Suppressor macrophage treated with lipopolysaccharide for 1 hour (primary cell): ENCODE measurements around the gene ATP1B1.

Experiments
- DNase-seq, 3 donors: peaks; one replicate each; pipeline ENCODE4 v3.0.0-alpha.2; 2020 to 2022

The ATP1B1 gene

GRCh38 chr1:169094897-169095569 is 11.5 kb upstream of the ATP1B1 start:
- no peak for DNase-seq

DNA sequence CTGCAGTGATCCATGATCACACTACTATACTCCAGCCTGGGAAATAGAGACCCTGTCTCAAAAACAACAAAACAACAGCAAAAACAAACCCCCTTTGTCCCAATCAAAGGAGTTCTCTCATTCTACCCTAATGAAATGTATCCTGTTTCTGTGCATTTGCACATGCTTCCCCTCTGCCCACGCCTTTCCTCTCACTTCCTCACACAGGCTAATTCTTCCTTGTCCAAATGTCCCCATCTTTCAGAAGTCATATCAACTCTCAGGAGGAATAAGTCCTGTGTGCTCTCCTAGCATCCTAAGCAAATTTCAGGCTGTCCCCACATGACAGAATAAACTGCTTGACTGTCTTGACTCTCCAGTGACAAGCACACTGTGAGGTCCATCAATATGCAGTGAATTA is 8.1 kb upstream of the ATP1B1 start:
- DNase-seq, result peak; percentile 81 to 83 (median 81)

GRCh38 chr1:169099561-169099960 is 6.9 kb upstream of the ATP1B1 start:
- DNase-seq, result no peak

DNA sequence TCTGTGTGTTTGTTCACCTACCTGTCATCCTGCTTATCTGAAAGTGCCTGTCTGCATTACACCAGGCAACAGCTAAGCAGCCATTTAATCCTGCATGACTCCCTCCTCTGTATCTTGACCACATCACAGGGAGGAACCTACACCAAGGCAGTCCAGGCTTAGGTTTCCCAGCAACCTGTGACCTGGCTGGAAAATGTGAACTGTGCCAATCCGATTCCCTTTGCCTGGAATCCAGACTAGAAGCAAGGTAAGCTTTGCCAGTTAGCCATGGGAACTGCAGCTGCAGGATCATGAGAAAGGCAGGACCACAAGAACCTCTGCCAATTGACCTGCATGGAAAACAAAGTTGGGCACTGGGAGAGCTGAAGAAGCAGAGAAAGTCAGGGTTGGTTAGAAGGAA is 6.3 kb upstream of the ATP1B1 start:
- DNase-seq, result no peak

- no peak for DNase-seq
Observed at GRCh38 chr1:169100651-169101088, 5.8 kb upstream of the ATP1B1 start.

- DNase-seq, result no peak
Observed at GRCh38 chr1:169102567-169102966, 3.9 kb upstream of the ATP1B1 start.

- DNase-seq, result no peak
Observed at GRCh38 chr1:169103002-169103401, 3.5 kb upstream of the ATP1B1 start.

DNA sequence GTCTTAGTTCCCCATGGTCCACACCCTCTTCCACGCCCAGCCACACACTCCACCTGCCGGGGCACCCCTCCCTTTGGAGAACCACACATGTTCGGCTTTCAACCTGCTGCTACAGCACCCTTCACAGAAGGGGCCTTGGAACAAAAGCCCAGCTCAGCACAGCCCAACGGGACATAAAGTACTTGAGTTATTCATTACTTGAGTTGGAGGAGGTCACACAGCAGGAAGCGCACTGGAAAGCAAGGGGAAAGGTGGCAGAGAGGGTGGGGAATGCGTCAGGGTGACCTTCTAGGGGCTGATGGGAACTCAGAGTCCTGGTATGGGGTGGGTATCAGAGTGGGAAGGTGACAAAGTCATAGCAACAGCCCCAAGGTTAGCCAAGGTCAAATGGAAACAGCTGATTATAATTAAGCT is 3.0 kb upstream of the ATP1B1 start:
- DNase-seq, result no peak

- no peak for DNase-seq
Observed at GRCh38 chr1:169105087-169105433, 1.4 kb upstream of the ATP1B1 start.

DNA sequence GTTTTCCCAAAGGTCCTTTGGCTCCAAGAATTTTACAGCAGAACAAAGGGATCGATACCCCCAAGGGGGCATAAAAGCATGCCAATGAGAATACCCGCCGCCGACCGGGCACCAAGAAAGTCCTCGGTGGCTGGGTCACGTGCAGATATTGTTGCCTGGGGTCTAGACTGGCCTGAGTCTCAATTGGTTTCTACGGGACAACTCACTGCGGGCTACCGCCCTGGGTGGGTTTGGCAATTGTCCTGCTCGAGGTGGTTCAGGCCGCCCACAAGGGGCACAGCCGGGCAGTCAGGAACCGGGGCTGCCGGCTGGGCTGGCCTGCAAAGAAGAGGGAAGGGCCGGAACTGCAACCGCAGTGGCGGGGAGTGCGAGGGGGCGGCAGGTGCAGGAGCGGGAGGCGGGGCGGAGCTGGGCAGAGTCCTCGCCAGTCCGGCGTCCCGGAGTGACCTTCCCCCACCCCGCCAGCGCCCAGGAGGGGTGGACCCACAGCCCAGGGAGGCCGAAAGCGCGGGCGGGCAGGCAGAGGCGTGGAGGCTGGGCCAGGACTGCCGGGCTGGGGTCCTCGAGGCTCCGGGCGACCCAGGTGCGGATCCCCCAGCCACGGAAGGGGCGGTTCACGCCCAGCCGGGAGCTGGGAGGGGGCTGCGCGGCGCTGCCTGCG is 926 bp upstream of the ATP1B1 start:
- peak; percentile 66 to 81 (median 71) for DNase-seq

GRCh38 chr1:169106921-169107602 is 572 bp downstream of the ATP1B1 start:
- peak; percentile 39 to 60 (median 45) for DNase-seq

- peak; percentile 61 to 86 (median 82) for DNase-seq
Observed at GRCh38 chr1:169107603-169108208, 1.2 kb downstream of the ATP1B1 start.

- no peak for DNase-seq
Observed at GRCh38 chr1:169108223-169108622, 1.7 kb downstream of the ATP1B1 start.

- DNase-seq, result peak; percentile 70 to 84 (median 76)
Observed at GRCh38 chr1:169108863-169109560, 2.5 kb downstream of the ATP1B1 start.

DNA sequence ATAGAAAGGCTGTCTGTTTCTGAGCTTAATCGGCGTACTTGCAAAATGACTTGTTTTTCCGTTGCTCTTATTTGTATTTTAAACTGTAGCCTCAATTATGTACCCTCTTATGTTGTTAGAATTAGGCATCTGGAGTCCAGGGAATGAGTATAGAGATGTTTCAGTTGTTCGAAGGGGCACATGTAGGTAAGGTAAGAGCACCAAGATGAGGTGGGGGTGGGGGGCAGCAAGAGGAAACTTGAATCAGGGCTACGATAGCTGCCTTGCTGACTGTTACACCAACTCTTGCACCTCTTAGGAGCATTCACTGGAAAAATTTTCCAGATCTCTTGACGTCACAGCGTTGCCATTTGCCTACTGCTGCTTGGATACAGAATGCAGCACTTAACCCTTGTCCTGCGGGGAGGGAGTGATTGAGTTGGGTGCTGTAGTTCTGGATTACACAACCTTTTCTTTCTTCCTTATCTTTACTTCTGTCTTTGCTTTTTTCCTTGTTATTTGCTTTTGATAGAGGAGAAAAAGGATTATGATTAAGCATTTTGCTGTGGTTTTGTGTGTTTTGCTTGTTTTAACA is 3.2 kb downstream of the ATP1B1 start:
- DNase-seq, result peak; percentile 80 to 94 (median 86)

- peak; percentile 31 to 45 (median 31) for DNase-seq
Observed at GRCh38 chr1:169110236-169110635, 3.7 kb downstream of the ATP1B1 start.

GRCh38 chr1:169110689-169111447 is 4.4 kb downstream of the ATP1B1 start:
- DNase-seq, result peak; percentile 87 to 95 (median 88)

- DNase-seq, result no peak
Observed at GRCh38 chr1:169111472-169111871, 5.0 kb downstream of the ATP1B1 start.

GRCh38 chr1:169112241-169112640 is 5.8 kb downstream of the ATP1B1 start:
- peak; percentile 26 to 55 (median 44) for DNase-seq

DNA sequence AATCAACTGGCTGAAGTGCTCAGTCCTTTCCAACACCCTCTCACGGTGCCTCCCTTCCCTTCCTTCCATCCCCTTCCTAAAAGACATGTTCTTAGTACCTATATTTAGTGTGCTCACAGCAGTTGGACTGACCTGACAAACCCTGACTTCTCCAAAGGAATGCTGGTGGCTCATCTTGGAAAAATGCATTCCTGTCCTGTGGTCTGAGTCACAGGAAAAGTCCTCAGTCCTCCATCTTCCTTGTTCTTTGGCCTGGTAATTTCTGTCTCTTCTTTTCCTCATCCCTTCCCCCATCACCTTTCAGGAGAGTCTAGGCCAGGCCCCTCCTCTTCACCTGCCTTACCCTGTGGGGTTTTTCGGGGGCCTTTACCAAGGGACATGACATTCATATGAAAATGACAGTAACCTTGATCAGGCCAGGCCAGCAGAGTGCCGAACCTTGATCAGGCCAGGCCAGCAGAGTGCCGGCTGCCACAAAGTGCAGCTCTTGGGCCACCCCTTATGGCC is 7.2 kb downstream of the ATP1B1 start:
- DNase-seq, result no peak

DNA sequence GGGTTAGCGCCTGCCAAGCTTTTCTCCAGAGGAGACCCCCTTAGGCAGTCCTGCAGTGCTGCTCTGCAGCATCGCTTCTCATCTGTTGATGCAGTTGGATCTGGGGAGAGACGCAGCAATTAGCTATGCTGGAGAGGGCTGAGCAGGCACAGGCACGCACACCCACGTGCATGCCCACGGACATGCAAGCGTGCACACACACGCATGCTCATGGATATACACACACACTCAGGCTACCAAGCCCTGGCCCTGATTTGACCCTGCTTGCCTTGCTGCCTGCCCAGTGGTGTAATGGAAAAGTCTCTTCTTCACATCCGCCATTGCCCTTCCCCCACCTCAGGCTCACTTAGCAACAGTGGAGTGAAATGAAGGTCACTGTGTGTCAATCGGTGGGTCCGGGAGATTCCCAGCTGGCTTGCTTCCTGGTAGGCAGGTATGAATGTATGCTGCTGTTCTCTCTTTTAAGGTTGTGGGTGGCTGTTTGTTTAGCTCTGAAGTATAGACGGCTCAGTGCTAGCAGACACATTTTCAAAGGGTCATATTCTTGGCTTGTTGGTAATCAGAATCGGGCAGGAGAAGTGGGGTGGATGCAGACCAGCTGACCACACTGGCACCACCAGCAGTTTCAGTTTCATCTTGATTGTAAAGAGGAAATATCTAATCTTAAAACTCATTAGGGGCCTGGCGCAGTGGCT is 9.5 kb downstream of the ATP1B1 start:
- peak; percentile 57 to 67 (median 58) for DNase-seq
